Neuronal stem cell (in vitro differentiated cells): ENCODE data around the gene LINC00237.
A peak's percentile ranks its signal among the peaks of the same experiment; 100 is the strongest.

Source experiments
- DNase-seq: peaks from one replicate; pipeline ENCODE4 v3.0.0-alpha.2; 2013; ENCODE audit warnings: low spot score
- H2AFZ ChIP-seq: one replicate; pipeline ENCODE4 v1.6.1; 2013; ENCODE audit warnings: mild to moderate bottlenecking, low read length, inconsistent platforms
- H2AK5ac ChIP-seq: 2 replicates; pipeline ENCODE4 v1.6.1; 2013; ENCODE audit warnings: low read depth, mild to moderate bottlenecking, inconsistent platforms, low read length, moderate library complexity, mixed read lengths
- H2BK120ac ChIP-seq: 2 replicates; pipeline ENCODE4 v1.6.1; 2013; ENCODE audit warnings: low read depth, mild to moderate bottlenecking, inconsistent platforms, low read length, moderate library complexity, mixed read lengths
- H2BK12ac ChIP-seq: one replicate; pipeline ENCODE4 v1.6.1; 2013; ENCODE audit warnings: low read length, inconsistent platforms
- H2BK15ac ChIP-seq: 2 replicates; pipeline ENCODE4 v1.6.1; 2013; ENCODE audit warnings: mild to moderate bottlenecking, low read length, inconsistent platforms, mixed read lengths
- H2BK5ac ChIP-seq: one replicate; pipeline ENCODE4 v1.6.1; 2013; ENCODE audit warnings: inconsistent platforms, mild to moderate bottlenecking, low read length, moderate library complexity
- H3K14ac ChIP-seq: one replicate; pipeline ENCODE4 v1.6.1; 2013; ENCODE audit warnings: low read length, inconsistent platforms
- H3K18ac ChIP-seq: 2 replicates; pipeline ENCODE4 v1.6.1; 2013; ENCODE audit warnings: low read length, inconsistent platforms
- H3K23ac ChIP-seq: 2 replicates; pipeline ENCODE4 v1.6.1; 2013; ENCODE audit warnings: low read depth, mild to moderate bottlenecking, mixed read lengths, low read length, inconsistent platforms; ENCODE audit not compliant: poor library complexity
- H3K27ac ChIP-seq: replicated peaks from 3 replicates; pipeline ENCODE4 v1.5.1; 2013; ENCODE audit warnings: low read length, inconsistent platforms
- H3K27me3 ChIP-seq, 3 experiments: 2 replicates each; pipeline ENCODE4 v1.6.1; 2013; ENCODE audit warnings: low read length in 3 of 3, mild to moderate bottlenecking in 2 of 3, inconsistent platforms in 1 of 3, low read depth in 1 of 3, mixed read lengths in 1 of 3, moderate library complexity in 1 of 3; ENCODE audit not compliant: control insufficient read depth in 3 of 3, insufficient read depth in 3 of 3
- H3K36me3 ChIP-seq, 2 donors: replicated peaks in 1 of 2; 2 replicates each; pipeline ENCODE4 v1.6.1; 2013; ENCODE audit warnings: low read length in 2 of 2; ENCODE audit not compliant: control insufficient read depth in 2 of 2, insufficient read depth in 2 of 2
- H3K4ac ChIP-seq: 2 replicates; pipeline ENCODE4 v1.6.1; 2013; ENCODE audit warnings: inconsistent platforms, mild to moderate bottlenecking, low read length, moderate library complexity
- H3K4me1 ChIP-seq, 2 donors: 1 replicate in 1 of 2; 2 replicates in 1 of 2; pipeline ENCODE4 v1.6.1; 2013; ENCODE audit warnings: low read length in 2 of 2, low read depth in 1 of 2; ENCODE audit not compliant: control insufficient read depth in 2 of 2, insufficient read depth in 1 of 2
- H3K4me2 ChIP-seq: one replicate; pipeline ENCODE4 v1.6.1; 2013; ENCODE audit warnings: mild to moderate bottlenecking, low read length, inconsistent platforms; ENCODE audit not compliant: insufficient read depth, poor library complexity, severe bottlenecking
- H3K4me3 ChIP-seq, 2 donors: 2 replicates each; pipeline ENCODE4 v1.5.1; 2013; ENCODE audit warnings: low read length in 2 of 2, mild to moderate bottlenecking in 2 of 2, inconsistent platforms in 1 of 2, moderate library complexity in 1 of 2
- H3K79me1 ChIP-seq: one replicate; pipeline ENCODE4 v1.6.1; 2013; ENCODE audit warnings: low read depth, mild to moderate bottlenecking, inconsistent platforms, low read length, moderate library complexity
- H3K9ac ChIP-seq: one replicate; pipeline ENCODE4 v1.6.1; 2013; ENCODE audit warnings: mild to moderate bottlenecking, low read depth, low read length, inconsistent platforms; ENCODE audit not compliant: poor library complexity
- H3K9me3 ChIP-seq, 2 donors: replicated peaks in 1 of 2; 2 replicates each; pipeline versions ENCODE3 to v1.6.1; 2013; ENCODE audit warnings: low read length in 2 of 2, mild to moderate bottlenecking in 2 of 2, inconsistent platforms in 1 of 2, low read depth in 1 of 2, mixed read lengths in 1 of 2, moderate library complexity in 1 of 2; ENCODE audit not compliant: control insufficient read depth in 2 of 2, insufficient read depth in 1 of 2
- H4K8ac ChIP-seq: one replicate; pipeline ENCODE4 v1.6.1; 2013; ENCODE audit warnings: low read depth, mild to moderate bottlenecking, inconsistent platforms, low read length, moderate library complexity
- H4K91ac ChIP-seq: one replicate; pipeline ENCODE4 v1.6.1; 2013; ENCODE audit warnings: low read length, low read depth, mild to moderate bottlenecking, inconsistent platforms; ENCODE audit not compliant: poor library complexity
- WGBS, 2 donors: extraction: QIAGEN DNeasy Blood & Tissue Kit; methylation state at CpG; one replicate each; pipeline ENCODE4 v1.1.7; 2013; ENCODE audit warnings: missing lambda C conversion rate in 2 of 2, mixed read lengths in 1 of 2; ENCODE audit not compliant: insufficient read length in 2 of 2, insufficient replicate concordance in 1 of 2; ENCODE audit errors: extremely low coverage in 2 of 2; 5-methylcytosine and 5-hydroxymethylcytosine counted together

The LINC00237 gene

DNA sequence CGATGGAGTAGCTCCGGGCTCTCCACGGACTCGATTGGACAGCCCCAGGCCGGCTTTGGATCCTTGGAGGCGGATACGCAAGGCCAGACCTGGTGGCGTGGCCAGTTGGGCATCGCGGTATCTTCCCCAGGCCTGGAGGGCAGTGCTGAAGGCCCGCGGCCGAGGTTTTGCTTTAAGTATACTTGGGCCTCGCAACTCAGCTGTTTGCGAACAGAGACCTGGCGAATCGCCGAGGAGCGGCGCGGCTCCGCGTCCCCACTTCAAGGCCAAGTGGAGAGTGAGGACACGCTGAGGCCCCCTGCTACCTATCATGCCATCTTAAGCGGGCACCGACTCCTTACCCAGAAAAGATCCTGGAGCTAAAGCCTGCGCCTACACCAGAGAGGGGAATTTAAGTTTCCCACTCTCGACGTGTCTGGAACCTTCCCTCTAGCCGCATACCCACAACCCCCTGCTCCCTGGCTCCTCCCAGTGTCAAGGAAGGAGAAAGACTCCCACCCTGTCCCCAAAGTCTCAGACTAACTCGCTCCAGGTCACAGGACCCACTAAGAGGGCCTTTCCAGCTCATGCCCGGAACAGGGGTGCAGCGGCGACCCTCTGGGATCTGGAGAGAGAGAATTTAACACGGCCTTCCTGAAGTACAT lies 4.1 kb downstream of the LINC00237 start:
- Histone ChIP-seq H3K4me3 (peak overlapping the region in 1 of 2 donors; percentile 21), H2BK15ac (no peak overlapping the region), H3K9me3 (no peaks in the 10 kb centered on the region), H3K79me1 (peaks cover 2% of the 10 kb centered on the region), H3K9ac (no peak overlapping the region), H3K18ac (peak overlapping the region; percentile 65), H2AFZ (peak overlapping the region; percentile 94), H4K91ac (no peak overlapping the region), H3K4me2 (peak overlapping the region; percentile 64), H3K14ac (no peak overlapping the region), H3K27ac (no peak overlapping the region), H3K4me1 (peaks cover 19 to 26% of the 10 kb centered on the region in 2 donors), H3K4ac (no peak overlapping the region), H2BK120ac (no peak overlapping the region), H4K8ac (no peak overlapping the region), H2AK5ac (peak overlapping the region; percentile 13), H2BK12ac (no peak overlapping the region), H3K27me3 (peaks cover 46 to 100% (median 88%) of the 10 kb centered on the region in 3 experiments), H3K23ac (no peak overlapping the region), H3K36me3 (no peaks in the 10 kb centered on the region), H2BK5ac (no peak overlapping the region)
- no CpG with 5 or more reads among the region's 35 CpGs for WGBS, 2 donors
- no peak for DNase-seq

DNA sequence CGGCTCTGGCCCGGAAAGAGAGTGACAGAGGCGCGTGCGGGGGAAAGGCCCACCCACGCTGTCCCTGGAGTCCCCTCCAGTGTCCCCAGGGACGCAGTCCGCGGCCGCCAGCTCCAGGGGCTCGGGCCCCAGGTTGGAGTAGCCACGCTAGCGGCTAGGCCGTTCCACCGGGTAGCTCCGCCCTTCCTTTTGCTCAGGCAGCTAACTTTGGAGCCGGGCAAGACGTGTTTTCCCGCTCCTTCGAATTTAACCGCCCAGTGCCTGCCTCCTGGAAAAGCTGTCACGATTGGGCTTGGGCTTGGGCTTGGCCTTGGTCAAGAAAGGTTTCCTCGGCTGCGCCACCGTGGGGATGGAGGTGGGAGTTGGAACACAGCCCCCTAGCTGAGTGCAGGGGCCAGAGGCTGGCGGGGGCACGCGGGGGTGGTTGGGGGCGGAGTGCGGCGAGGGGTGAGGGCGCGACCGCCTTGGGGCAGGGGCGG lies 4.7 kb downstream of the LINC00237 start:
- Histone ChIP-seq H2BK15ac (no peak overlapping the region), H2BK5ac (no peak overlapping the region), H3K27ac (no peak overlapping the region), H3K36me3 (no peaks in the 10 kb centered on the region), H3K4ac (no peak overlapping the region), H2BK12ac (no peak overlapping the region), H3K9me3 (no peaks in the 10 kb centered on the region), H3K4me2 (peak overlapping the region; percentile 64), H3K9ac (no peak overlapping the region), H4K8ac (no peak overlapping the region), H4K91ac (no peak overlapping the region), H3K27me3 (peaks cover 45 to 100% (median 88%) of the 10 kb centered on the region in 3 experiments), H2BK120ac (no peak overlapping the region), H3K23ac (peak overlapping the region; percentile 39), H3K79me1 (peaks cover 2% of the 10 kb centered on the region), H2AK5ac (peak overlapping the region; percentile 13), H3K4me1 (peaks cover 19 to 26% of the 10 kb centered on the region in 2 donors), H2AFZ (peak overlapping the region; percentile 94), H3K14ac (no peak overlapping the region), H3K4me3 (peak overlapping the region; percentile 35 to 41), H3K18ac (peak overlapping the region; percentile 88)
- WGBS, 2 donors = no CpG with 5 or more reads among the region's 35 CpGs
- no peak for DNase-seq

DNA sequence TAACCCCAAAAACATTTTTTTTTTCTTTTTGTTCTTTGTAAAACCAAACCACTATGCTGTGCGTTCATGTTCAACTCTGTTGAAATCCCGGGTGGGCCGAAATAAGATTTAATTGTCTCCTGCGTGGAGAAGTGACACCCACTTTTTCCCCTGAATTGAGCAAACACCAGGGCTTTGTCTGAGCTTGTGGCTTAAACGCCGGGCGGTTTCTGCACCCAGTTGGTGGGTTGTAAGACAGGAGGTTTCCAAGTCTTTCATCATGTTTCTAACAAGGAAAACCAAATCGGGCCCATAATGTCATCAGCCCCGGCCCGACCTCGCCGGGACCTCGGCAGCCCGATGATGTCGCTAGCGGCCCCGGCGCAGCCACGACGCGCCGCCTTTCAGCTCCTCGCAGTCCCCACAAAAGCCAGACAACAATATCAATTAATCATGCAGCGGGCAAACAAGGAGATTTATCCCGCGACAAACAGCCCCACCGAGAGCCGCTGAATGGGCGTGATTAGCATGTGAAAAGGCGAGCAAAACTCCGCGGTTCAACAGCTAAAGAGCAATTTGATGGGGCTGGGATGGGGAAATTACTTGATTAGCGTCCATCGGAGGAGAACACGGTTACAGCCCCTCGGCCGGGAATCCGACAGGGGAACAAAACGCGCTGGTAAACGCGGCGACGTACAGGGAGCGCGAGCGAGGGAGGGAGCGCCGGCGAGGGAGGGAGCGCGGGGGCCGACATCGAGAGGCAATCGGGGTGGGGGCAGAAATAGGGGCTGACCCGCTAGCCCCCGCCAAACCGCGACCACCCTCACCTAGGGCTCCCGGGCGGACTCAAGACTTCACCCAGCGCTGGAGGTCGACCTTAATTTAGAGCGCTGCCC lies 5.3 kb downstream of the LINC00237 start:
- H3K18ac ChIP-seq = peak overlapping the region; percentile 88
- H3K9me3 ChIP-seq = no peaks in the 10 kb centered on the region

More for the DNA sequence above, 5.3 kb downstream of the LINC00237 start:
- H2AFZ ChIP-seq = peak overlapping the region; percentile 94
- peak overlapping the region; percentile 39 for H3K23ac ChIP-seq
- no peak overlapping the region for H4K8ac ChIP-seq
- H2BK5ac ChIP-seq = no peak overlapping the region
- no peak overlapping the region for H3K14ac ChIP-seq
- H4K91ac ChIP-seq = no peak overlapping the region
- H3K4me1 ChIP-seq = peaks cover 19 to 25% of the 10 kb centered on the region in 2 donors
- no peak overlapping the region for H2BK12ac ChIP-seq
- H2AK5ac ChIP-seq = peak overlapping the region; percentile 14
- peaks cover 39 to 100% (median 82%) of the 10 kb centered on the region in 3 experiments for H3K27me3 ChIP-seq
- H3K36me3 ChIP-seq = no peaks in the 10 kb centered on the region
- H3K27ac ChIP-seq = no peak overlapping the region
- no peak overlapping the region for H2BK15ac ChIP-seq
- peaks cover 2% of the 10 kb centered on the region for H3K79me1 ChIP-seq
- no peak overlapping the region for H2BK120ac ChIP-seq
- WGBS, 2 donors = no CpG with 5 or more reads among the region's 64 CpGs
- peak overlapping the region; percentile 64 for H3K4me2 ChIP-seq
- H3K9ac ChIP-seq = no peak overlapping the region
- H3K4me3 ChIP-seq = peak overlapping the region; percentile 35 to 41
- no peak overlapping the region for H3K4ac ChIP-seq
- DNase-seq = peak; percentile 71
